Transverse colon (tissue), 4 donors: Measurements from ENCODE around the gene EAF2.

ENCODE experiments used
- CTCF ChIP-seq, 5 experiments: fragments of 200-600 bp in 3 of 5; fragments of 450-650 bp in 2 of 5; sonication (generic) in 3 of 5; IDR thresholded peaks; 1 replicate in 2 of 5; 2 replicates in 3 of 5; pipeline ENCODE4 v1.5.1; 2016 to 2017; ENCODE audit warnings: antibody characterized with exemption in 5 of 5, inconsistent platforms in 3 of 5, mild to moderate bottlenecking in 2 of 5, moderate library complexity in 1 of 5
- EP300 ChIP-seq: sonication (generic); formaldehyde crosslinking; IDR thresholded peaks from one replicate; pipeline ENCODE4 v1.6.1; 2017; ENCODE audit warnings: antibody characterized with exemption, low read depth
- POLR2A ChIP-seq: fragments of 450-650 bp; IDR thresholded peaks from one replicate; pipeline ENCODE4 v1.6.1; 2016; ENCODE audit warnings: antibody characterized with exemption, mild to moderate bottlenecking, moderate library complexity
- POLR2AphosphoS5 ChIP-seq, 3 donors: sonication (generic); formaldehyde crosslinking; IDR thresholded peaks; one replicate each; pipeline ENCODE4 v1.6.1; 2016; ENCODE audit warnings: antibody characterized with exemption in 3 of 3

- TF ChIP-seq CTCF (IDR thresholded peaks at IDR 0.05), result no peak
- no peak for TF ChIP-seq POLR2A
- TF ChIP-seq POLR2AphosphoS5 (IDR thresholded peaks at IDR 0.05), result no peak
- TF ChIP-seq EP300, result no peak
Measured at GRCh38 chr3:121896823-121897222, 61.8 kb downstream of the EAF2 start.
